Neural cell (in vitro differentiated cells): ENCODE measurements around the gene MIPOL1.

Experiments used
- EP300 ChIP-seq: fragments of 450-650 bp; conservative IDR thresholded peaks from 2 replicates; pipeline ENCODE4 v1.6.1; 2014; ENCODE audit warnings: antibody characterized with exemption, mild to moderate bottlenecking, moderate library complexity; ENCODE audit not compliant: poor library complexity, severe bottlenecking
- EZH2 ChIP-seq: fragments of 200-600, 300-800 bp; shearing (Covaris generic), sonication (generic); IDR thresholded peaks from 2 replicates; pipeline ENCODE4 v1.6.1; 2014; ENCODE audit warnings: antibody characterized with exemption, low read length, borderline replicate concordance, mild to moderate bottlenecking; ENCODE audit not compliant: insufficient read depth, poor library complexity, severe bottlenecking
- MXI1 ChIP-seq: fragments of 450-650 bp; conservative IDR thresholded peaks from 2 replicates; pipeline ENCODE4 v1.6.1; 2014; ENCODE audit warnings: antibody characterized with exemption, mild to moderate bottlenecking; ENCODE audit not compliant: poor library complexity, severe bottlenecking
- TF ChIP-seq, protein P1 (sequence below): fragments of 450-650 bp; IDR thresholded peaks from 2 replicates; pipeline ENCODE4 v1.5.1; 2014; ENCODE audit warnings: antibody characterized with exemption, mild to moderate bottlenecking, moderate library complexity; ENCODE audit not compliant: poor library complexity, severe bottlenecking

DNA sequence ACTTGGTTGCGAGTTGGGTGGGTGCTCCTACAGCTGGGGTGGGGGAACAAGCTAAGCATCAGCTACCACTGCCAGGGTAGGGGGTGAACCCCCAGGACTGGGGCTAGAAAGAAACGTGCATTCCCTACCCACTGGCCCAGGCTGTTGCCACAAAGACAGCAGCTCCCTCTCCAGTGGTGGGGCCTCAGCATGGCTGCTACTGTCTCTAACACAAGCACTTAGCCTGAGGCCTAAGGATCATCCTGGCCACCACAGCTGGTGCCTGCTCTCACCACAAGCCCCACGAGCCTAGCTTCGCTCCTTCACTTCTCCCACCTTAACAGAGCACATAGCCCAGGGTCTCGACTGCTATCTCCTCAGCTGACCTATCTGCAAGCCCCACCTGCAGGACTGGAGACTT is 44.3 kb upstream of the MIPOL1 start:
- TF ChIP-seq, protein P1, sequence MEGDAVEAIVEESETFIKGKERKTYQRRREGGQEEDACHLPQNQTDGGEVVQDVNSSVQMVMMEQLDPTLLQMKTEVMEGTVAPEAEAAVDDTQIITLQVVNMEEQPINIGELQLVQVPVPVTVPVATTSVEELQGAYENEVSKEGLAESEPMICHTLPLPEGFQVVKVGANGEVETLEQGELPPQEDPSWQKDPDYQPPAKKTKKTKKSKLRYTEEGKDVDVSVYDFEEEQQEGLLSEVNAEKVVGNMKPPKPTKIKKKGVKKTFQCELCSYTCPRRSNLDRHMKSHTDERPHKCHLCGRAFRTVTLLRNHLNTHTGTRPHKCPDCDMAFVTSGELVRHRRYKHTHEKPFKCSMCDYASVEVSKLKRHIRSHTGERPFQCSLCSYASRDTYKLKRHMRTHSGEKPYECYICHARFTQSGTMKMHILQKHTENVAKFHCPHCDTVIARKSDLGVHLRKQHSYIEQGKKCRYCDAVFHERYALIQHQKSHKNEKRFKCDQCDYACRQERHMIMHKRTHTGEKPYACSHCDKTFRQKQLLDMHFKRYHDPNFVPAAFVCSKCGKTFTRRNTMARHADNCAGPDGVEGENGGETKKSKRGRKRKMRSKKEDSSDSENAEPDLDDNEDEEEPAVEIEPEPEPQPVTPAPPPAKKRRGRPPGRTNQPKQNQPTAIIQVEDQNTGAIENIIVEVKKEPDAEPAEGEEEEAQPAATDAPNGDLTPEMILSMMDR = no peak
- TF ChIP-seq EZH2 = no peak
- no peak for TF ChIP-seq EP300
- no peak for TF ChIP-seq MXI1
